GM21390 (cell line): ENCODE data around the gene EFCAB9.
A peak's percentile ranks its signal among the peaks of the same experiment; 100 is the strongest.
"Not testable (repeated sequence)": the region's sequence is repeated elsewhere in the genome, so short reads cannot be mapped to it uniquely, and the experiment has no call there.

Experiments used
- ATAC-seq: cut with Tn5 transposase; IDR thresholded peaks from one replicate; pipeline ENCODE4 v1.9.1; 2021; ENCODE audit not compliant: unreplicated experiment

Gene EFCAB9

DNA sequence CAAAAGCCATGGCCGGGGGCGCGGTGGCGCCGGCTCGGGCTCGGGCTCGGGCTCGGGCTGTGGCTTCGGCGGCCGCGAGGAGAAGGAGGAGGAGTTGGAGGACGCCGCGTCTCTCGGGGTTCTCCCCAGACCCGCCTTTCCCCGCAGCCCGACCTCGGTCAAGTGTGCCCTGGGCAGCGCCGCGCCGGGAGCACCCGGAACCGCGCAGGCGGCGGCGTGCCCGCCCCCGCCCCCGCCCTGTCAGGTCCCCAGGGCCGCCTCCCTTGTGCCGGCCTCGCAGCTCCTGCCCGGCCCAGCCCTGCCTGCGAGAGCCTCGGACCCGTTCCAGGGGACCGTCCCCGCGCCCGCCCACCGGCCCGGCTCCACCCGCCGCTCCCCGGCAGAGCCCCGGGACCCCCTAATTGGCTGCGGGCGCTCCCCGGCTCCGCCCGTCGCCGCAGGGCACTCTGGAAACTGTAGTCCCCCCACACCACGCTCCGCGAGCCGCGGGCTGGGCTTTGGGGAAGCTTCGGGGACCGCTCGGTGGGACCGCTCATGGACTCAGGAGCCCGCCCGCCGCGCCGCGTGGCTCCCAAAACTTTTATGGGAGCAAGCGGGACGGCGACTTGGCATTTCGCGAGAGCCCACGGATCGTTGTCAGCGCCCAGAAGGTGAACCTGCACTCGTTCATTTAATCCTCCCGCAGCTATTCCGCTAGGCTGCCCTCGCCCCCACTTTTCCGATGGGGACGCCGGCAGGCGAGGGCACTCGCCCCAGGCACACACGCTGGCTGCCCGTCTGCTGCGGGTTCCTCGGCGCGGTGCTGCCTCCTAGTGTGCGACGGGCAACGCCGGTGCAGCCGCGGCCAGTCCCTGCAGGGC lies 5.7 kb upstream of the EFCAB9 start, which contains the start of gene STK10:
STK10 (minus strand) TSS at position 192 of the 860 bp plus-strand sequence; CDS start at position 10, 182 bp downstream.
- ATAC-seq: peak; percentile 71

DNA sequence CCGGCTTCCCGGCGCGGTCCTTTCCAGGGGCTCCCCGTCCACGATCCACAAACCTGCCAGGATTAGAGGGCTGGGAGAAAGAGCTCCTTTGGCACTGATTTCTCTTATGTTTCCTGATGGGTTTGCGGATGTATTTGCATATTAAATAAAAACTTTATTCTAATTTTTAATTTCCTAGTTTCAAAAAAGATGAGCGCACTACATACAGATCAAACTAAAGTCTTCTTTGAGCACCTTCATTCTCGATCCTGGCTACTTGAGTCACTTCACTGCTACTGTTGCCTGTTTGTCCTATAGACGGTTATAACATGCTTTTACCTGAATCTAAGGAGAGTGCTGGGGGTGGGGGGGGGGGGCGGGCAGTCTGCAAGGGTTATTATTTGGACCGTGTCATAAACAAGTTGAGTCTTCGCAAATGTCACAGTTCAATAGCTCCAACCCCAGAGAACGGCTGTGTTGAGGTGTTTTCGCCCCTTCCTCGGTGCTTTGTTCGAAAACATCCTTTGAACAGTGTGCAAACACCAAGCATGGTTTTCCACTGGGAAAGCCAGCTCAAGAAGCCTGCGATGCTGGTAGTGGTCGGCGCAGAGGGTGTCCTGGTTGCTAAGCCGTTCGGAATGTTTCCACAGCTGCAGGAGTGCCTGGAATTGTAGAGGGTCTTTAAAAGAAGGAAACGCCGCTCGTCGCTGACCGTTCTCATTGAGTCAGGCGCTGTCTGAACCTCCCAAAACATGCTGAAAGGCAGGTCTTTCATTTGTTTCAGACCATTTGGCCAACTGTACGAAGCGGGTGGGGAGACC lies 4.9 kb upstream of the EFCAB9 start:
- no peak for ATAC-seq

DNA sequence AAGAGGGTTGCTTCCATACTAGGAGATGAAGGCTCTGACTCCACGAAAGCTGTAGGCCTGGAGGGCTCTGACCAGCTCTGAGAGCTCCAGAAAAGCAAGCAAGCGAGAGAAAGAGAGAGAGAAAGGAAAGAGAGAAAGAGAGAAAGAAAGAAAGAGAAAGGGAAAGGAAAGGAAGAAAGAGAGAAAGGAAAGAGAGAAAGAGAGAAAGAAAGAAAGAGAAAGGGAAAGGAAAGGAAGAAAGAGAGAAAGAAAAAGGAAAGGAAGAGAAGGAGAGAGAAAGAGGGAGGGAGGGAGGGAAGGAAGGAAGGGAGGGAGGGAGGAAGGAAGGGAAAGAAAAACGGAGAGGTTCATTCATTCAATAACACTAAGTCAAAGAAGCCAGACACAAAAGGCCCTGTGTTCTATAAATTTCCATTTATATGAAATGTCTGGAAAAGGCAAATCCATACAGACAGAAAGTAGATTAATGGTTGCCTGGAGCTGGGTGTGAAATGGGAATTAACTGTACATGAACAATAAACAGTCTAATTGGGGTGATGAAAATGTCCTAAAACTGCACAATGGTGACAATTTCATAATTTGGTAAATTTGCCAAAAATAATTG lies 4.2 kb upstream of the EFCAB9 start:
- no peak for ATAC-seq

DNA sequence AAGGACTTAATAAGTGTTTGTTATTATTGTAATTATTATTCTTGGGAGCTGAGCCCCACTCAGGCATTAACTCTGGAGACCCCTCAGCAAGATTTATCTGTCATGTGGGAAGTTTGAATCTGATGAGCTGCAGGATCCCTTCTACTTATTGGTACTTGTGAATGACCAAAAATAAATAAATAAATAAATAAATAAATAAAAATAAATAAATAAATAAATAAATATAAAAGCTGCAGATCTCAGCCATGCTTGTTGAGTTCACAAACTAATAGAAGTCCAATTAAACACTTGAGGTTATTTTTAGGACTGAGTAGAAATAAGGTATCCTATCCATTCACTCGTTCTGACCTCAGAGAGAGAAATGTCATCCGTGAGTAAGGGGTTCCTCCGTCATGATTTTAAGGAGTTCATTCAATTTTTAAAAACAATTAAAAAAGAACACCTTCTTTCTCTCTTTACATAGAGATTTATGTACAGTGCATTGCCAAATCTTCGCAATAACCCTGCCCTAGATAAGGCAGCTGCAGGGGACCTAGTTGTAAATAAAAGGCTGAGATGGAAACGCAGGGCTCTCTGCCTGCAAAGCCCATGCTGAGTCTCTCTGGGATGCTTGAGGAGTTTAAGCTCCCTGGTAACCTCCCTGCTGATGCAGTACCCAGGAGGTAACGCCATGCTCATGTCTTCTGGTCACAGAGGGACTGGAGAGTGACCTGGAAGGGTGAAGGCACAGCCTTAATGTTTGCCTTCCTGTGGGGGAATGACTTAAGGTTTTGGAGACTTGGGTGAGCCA lies 1.2 kb downstream of the EFCAB9 start:
- ATAC-seq: no peak

DNA sequence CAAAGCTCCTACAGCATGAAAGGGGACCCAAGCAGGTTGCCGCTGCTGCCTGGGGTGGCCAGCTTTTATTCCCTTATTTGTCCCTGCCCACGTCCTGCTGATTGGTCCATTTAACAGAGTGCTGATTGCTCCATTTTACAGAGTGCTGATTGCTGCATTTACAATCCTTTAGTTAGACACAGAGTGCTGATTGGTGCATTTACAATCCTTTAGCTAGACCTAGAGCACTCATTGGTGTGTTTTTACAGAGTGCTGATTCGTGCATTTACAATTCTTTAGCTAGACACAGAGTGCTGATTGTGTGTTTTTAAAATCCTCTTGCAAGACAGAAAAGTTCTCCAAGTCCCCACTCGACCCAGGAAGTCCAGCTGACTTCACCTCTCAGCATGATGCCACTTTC lies 3.8 kb downstream of the EFCAB9 start:
- not testable (repeated sequence) for ATAC-seq

DNA sequence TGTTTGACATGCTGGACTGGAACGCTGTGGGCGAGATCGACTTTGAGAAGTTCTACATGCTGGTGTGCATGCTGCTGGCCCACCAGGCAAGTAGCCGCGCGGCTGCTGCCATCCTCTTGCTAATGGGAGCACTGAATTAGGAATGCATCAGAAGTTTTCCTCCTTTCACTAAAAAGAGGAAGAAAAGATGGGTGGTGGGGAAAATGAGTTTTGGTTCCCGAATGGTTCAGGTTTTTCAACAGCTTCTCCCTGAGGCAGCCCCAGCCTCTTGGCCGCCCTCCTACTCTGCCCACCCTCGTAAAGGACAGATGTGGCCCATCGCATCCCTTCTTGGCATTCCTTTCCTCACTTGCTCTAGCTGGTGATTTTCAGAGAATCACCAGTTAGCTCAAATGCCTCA lies 5.5 kb downstream of the EFCAB9 start:
- ATAC-seq: no peak

DNA sequence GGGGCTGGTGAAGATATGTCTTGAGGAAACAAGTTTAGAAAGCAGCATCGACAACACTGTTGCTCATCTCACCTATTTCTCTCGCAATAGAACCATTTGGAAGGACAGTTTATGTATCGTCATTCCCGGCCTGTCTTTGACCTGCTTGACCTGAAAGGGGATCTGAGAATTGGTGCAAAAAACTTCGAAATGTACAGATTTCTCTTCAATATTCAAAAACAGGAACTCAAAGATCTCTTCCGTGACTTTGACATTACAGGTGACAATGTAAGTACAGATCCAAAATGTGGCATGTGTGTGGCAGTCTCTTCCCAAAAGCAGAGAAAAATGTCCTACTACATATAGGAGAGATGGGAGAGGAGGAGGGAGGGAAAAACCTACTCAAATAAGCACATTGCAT lies 6.5 kb downstream of the EFCAB9 start:
- no peak for ATAC-seq

DNA sequence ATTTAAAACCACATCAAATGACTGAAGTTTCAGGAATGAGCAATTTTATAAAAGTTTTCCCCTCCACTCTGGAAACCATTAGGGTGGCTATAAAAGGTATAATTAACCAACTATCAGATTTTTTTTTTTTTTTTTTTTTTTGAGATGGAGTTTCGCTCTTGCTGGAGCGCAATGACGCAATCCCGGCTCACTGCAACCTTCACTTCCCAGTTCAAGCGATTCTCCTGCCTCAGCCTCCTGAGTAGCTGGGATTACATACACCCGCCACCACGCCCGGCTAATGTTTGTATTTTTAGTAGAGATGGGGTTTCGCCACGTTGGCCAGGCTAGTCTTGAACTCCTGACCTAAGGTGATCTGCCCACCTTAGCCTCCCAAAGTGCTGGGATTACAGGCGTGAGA lies 12.0 kb downstream of the EFCAB9 start:
- not testable (repeated sequence) for ATAC-seq

DNA sequence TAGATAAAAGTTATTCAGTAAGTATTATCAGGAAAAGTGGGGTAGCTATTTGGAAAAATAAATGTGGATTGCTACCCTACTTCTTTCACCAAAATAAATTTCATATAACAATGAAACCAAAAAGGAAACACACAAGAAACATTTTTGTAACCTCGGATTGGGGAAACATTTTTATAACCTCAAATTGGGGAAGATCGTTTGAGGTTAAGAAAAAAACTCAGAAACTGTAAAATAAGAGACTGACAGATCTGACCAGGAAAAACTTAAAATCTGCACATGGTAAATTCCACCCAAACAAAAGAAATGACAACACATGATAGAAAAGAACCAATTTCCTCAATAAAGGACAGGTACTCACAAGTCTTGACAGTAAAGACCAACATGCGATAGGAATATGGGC lies 13.5 kb downstream of the EFCAB9 start:
- no peak for ATAC-seq

DNA sequence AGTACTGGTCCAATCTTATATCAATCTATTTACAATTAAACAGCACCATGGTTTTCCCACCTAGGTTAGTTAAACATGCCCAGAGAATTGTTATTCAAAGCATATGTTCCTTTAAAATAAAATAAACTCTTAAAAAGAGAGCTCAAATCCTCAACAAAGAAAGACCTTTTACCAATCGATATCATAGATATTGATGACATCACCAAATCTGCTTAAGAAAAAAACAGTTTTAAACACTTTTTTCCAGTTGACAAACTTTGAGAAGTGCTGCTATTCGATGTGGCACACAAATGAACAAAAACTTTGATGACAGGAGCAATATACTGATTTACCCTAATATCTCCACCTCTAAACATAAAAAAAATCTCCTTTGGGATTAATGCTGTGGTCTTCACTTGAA lies 15.7 kb downstream of the EFCAB9 start:
- ATAC-seq: no peak

DNA sequence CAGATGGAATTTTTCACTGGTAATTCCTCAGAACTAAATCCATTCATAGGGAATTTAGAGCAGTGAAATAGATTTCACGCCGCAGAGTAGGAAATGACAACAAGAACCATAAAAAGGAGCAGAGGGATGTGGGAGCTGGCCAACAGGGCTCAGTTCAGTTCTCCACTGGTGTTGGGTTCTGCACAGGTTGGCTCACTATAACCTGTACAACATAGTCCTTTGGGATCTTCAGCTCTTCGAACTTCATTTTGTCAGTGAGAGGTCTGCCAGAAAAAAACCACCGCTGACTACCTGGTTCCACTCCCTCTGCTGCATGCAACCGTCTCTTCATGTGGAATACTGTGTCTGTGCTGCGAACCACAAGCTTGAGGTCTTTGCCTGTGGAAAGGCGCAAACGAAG lies 17.7 kb downstream of the EFCAB9 start:
- no peak for ATAC-seq

DNA sequence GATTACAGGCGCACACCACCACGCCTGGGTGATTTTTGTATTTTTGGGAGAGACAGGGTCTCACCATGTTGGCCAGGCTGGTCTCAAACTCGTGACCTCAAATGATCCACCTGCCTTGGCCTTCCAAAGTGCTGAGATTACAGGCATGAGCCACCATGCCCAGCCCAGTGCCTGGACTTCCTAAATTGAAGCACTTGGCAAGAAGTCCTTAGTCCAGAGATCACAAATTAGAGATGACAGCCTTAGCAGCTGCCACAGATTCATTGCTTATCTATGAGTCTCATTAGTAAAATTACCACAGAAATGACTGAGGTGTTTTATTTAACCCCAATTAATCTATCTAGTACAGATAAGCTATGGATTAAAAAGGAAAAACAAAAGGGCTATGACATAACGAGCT lies 19.2 kb downstream of the EFCAB9 start:
- ATAC-seq: no peak

DNA sequence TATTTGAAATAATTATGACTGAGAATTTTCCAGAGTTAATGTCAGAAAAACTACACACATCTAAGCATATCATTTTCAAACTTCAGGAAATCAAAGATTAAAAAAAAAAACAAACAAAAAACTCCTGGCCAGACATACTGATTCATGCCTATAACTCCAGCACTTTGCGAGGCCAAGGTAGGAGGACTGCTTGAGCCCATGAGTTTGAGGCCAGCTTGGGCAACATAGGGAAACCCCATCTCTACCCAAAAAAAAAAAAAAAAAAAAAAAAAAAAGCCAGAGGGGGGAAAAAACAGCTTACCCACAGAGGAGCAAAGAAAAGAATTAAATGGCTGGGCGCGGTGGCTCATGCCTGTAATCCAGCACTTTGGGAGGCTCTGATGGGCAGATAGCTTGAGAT lies 22.4 kb downstream of the EFCAB9 start:
- no peak for ATAC-seq

DNA sequence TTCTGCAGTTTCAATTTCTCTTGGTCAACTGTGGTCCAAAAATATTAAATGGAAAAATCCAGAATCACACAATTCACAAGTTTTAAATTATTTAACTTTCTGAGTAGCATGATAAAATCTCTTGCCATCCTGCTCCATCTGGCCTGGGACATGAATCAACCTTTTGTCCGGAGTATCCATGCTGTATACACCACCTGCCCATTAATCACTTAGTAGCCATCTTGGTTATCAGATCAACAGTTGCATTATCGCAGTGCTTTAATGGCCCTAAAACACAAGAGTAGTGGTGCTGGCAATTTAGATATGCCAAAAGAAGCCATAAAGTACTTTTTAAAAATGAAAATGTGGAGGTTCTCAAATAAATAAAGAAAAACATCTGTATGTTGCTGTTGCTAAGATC lies 25.3 kb downstream of the EFCAB9 start:
- no peak for ATAC-seq

DNA sequence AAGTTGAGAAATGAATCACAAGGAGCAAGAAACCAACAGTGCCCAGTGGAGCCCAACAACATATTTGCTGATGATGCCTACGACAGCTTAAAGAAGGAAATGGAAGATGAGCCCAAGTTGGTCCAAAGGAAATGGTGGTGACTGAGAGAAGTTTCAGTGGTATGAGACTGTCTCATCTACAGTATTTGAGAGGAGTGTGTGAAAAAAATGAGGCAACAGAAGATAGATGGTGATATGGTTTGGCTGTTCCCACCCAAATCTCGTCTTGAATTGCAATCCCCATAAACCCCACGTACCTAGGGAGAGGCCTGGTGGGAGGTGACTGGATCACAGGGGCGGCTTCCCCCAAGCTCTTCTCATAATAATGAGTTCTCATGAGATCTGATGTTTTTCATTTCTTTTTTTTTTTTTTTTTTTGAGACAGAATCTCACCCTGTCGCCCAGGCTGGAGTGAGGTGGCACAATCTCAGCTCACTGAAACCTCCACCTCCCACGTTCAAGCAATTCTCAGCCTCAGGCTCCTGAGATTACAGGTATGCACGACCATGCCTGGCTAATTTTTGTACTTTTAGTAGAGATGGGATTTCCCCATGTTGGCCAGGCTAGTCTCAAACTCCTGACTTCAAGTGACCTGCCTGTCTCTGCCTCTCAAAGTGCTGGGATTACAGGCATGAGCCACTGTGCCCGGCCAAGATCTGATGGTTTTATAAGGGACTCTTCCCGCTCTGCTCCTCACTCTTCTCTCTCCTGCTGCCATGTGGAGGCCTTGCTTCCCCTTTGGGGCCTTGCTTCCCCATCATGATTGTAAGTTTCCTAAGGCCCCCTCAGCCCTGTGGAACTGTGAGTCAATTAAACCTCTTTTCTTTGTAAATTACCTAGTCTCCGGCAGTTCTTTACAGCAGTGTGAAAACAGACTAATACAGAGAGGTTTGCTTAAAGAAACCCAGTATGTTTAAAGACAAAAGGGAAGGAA lies 30.2 kb downstream of the EFCAB9 start:
- ATAC-seq: peak; percentile 83

DNA sequence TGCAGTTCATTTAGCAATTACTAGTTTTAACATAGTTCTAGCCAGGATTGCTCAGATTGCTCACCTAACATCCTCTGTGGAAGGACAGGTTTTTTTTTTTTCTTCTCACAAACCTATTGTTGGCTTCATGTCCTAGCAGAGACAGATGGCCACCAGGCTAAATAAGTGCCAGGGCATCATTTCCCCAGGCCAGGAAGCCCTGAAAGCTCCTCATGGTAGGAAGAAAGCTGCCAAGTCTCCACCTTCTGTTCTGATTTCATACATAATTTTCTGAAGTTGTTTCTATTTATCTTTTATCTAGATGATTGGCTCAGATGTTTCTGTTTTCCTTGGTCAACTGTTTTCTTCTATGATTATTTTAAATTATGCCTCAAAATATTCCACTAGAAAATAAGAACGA lies 31.0 kb downstream of the EFCAB9 start:
- ATAC-seq: no peak

DNA sequence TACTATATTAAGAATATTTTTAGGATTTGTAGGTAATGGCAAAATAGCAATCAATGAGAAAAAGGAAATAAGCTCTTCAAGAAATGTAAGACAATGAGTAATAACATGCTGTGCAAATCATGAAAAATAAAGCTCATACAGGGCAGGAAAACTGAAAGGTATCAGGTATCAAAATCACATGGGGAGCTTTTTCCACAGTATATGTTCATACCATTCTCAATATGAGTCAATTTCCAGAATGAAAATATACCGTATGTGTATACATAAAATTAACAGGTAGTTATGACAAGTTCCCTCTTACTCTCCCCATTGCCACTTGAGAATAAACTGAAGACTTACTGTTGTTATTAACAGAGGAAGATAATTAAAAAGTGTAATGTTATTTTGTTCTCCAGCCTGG lies 35.9 kb downstream of the EFCAB9 start:
- no peak for ATAC-seq

DNA sequence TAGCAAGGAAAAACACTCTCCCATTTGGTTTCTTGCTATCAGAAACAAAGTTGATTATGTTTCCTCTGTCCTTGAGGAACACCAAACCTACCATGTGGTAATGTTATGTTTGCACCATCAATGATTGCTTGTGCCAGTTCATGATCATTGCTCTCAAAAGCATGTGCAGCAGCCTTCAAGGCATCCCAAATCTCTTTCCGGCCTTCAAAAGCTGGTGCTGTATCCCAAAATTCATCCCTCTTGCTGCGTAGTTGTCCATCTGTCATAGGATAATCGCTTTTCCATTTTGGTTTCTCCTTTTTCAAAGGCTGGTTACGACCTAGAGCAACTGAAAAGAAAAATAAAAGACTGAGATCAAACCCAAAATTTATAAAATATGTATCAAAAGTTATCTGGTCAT lies 40.1 kb downstream of the EFCAB9 start:
- no peak for ATAC-seq

DNA sequence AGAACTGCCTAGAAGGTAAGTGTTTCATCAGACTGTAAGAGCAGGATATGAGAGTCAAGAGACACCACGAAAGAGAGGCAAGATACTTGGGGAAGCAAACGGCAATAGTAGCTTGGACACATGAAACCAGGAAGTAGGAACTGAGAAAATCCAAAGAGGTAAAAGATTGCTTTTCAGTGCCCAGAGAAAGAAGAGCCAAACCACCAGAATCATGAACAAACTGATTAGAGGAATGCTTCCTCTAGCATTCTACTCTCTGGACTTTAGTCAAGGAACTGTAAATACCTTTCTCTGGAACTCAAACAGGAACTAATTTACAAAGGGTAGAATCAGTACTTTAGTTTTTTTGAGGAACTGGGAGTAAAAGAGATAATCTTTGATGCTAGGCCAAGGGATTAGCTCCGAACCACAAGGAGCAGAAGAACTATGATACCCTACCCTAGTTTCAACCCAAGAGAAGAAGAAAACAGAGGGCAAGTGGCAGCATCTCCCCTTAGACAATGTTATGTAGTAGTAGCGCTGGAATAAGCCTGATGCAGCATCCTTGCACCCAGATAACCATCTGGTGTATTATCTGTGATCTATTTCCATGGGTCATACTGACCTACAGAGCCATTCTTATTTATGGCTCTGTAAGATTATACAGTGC lies 41.3 kb downstream of the EFCAB9 start:
- ATAC-seq: peak; percentile 72
